ENCODE data around the gene CLPTM1L.

- TF ChIP-seq, protein P1, sequence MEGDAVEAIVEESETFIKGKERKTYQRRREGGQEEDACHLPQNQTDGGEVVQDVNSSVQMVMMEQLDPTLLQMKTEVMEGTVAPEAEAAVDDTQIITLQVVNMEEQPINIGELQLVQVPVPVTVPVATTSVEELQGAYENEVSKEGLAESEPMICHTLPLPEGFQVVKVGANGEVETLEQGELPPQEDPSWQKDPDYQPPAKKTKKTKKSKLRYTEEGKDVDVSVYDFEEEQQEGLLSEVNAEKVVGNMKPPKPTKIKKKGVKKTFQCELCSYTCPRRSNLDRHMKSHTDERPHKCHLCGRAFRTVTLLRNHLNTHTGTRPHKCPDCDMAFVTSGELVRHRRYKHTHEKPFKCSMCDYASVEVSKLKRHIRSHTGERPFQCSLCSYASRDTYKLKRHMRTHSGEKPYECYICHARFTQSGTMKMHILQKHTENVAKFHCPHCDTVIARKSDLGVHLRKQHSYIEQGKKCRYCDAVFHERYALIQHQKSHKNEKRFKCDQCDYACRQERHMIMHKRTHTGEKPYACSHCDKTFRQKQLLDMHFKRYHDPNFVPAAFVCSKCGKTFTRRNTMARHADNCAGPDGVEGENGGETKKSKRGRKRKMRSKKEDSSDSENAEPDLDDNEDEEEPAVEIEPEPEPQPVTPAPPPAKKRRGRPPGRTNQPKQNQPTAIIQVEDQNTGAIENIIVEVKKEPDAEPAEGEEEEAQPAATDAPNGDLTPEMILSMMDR (IDR thresholded peaks at IDR 0.05) = no peak
- no peak for TF ChIP-seq ZFX (IDR thresholded peaks at IDR 0.05; ENCODE audit: borderline replicate concordance)
Observed at GRCh38 chr5:1304033-1304432, 40.9 kb downstream of the CLPTM1L start.
